Fibroblast of peridontal ligament (primary cell): ENCODE results near the gene IL1RL1.
A peak's percentile ranks its signal among the peaks of the same experiment; 100 is the strongest.
"Not testable (repeated sequence)": the region's sequence is repeated elsewhere in the genome, so short reads cannot be mapped to it uniquely, and the experiment has no call there.

ENCODE experiments used
- DNase-seq: peaks from one replicate; pipeline ENCODE4 v3.0.0-alpha.2; 2010; ENCODE audit errors: extremely low read depth

IL1RL1 gene

GRCh38 chr2:102291319-102292075 is 19.9 kb upstream of the IL1RL1 start:
- DNase-seq = no peak

- no peak for DNase-seq
Measured at GRCh38 chr2:102294802-102295489, 16.4 kb upstream of the IL1RL1 start.

GRCh38 chr2:102295566-102295965 is 15.8 kb upstream of the IL1RL1 start:
- no peak for DNase-seq

- DNase-seq = no peak
Measured at GRCh38 chr2:102296449-102296848, 14.9 kb upstream of the IL1RL1 start.

GRCh38 chr2:102297891-102298290 is 13.5 kb upstream of the IL1RL1 start:
- DNase-seq = no peak

GRCh38 chr2:102301867-102302362 is 9.4 kb upstream of the IL1RL1 start:
- DNase-seq = no peak

- DNase-seq = no peak
Measured at GRCh38 chr2:102302458-102302857, 8.9 kb upstream of the IL1RL1 start.

- no peak for DNase-seq
Measured at GRCh38 chr2:102303589-102303988, 7.8 kb upstream of the IL1RL1 start.

- DNase-seq = peak; percentile 5
Measured at GRCh38 chr2:102304268-102304667, 7.1 kb upstream of the IL1RL1 start.

- no peak for DNase-seq
Measured at GRCh38 chr2:102304711-102305611, 6.4 kb upstream of the IL1RL1 start.

GRCh38 chr2:102306125-102306524 is 5.2 kb upstream of the IL1RL1 start:
- DNase-seq = no peak

- peak; percentile 7 for DNase-seq
Measured at GRCh38 chr2:102313025-102313424, 1.7 kb downstream of the IL1RL1 start.

- DNase-seq = no peak
Measured at GRCh38 chr2:102313471-102313870, 2.1 kb downstream of the IL1RL1 start.

- DNase-seq = no peak
Measured at GRCh38 chr2:102313950-102314349, 2.6 kb downstream of the IL1RL1 start.

GRCh38 chr2:102315921-102316320 is 4.6 kb downstream of the IL1RL1 start:
- no peak for DNase-seq

- DNase-seq = no peak
Measured at GRCh38 chr2:102317715-102318114, 6.4 kb downstream of the IL1RL1 start.

- no peak for DNase-seq
Measured at GRCh38 chr2:102318437-102318836, 7.1 kb downstream of the IL1RL1 start.

GRCh38 chr2:102321941-102322719 is 10.8 kb downstream of the IL1RL1 start:
- no peak for DNase-seq

- not testable (repeated sequence) for DNase-seq
Measured at GRCh38 chr2:102324914-102325313, 13.6 kb downstream of the IL1RL1 start.

- no peak for DNase-seq
Measured at GRCh38 chr2:102331311-102331980, 20.1 kb downstream of the IL1RL1 start.

- DNase-seq = no peak
Measured at GRCh38 chr2:102334486-102334885, 23.1 kb downstream of the IL1RL1 start.
